CD4-positive, alpha-beta T cell treated with Interleukin-6 for 4 hours (primary cell): ENCODE results near the gene COMMD6.

Source experiments
- DNase-seq: peaks from one replicate; pipeline ENCODE4 v3.0.0-alpha.2; 2020; ENCODE audit warnings: mixed read lengths

COMMD6 gene

DNA sequence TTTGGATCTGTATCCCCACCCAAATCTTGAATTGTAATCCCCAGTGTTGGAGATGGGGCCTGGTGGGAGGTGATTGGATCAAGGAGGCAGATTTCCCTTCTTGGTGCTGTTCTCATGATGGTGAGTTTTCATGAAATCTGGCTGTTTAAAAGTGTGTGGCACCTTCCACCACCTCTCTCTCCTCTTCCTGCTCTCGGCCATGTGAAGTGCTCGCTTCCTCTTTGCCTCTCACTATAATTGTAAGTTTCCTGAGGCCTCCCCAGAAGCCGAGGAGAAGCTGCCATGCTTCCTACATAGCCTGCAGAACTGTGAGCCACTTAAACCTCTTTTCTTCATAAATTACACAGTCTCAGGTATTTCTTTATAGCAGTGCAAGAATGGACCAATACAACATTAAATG lies 15.7 kb downstream of the COMMD6 start:
- no peak for DNase-seq

DNA sequence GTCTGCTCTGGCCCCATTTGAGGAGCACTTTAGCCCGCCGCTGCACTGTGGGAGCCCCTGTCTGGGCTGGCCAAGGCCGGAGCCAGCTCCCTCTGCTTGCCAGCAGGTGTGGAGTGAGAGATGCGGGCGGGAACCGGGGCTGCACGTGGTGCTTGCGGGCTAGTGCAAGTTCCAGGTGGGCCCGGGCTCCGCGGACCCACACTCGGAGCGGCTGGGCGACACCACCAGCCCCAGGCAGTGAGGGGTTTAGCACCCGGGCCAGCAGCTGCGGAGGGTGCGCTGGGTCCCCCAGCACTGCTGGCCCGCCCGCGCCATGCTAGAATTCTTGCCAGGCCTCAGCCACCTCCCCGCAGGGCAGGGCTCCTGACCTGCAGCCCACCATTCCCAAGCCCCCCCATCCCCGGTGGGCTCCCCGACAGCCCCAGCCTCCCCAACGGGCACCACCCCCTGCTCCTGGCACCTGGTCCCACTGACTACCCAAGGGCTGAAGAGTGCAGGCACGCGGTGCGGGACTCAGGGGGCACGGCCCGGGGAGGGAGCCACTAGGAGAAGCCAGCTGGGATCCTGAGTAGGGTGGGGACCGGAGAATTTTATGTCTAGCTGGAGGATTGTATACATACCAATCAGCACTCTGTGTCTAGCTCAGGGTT lies 19.1 kb downstream of the COMMD6 start:
- no peak for DNase-seq

DNA sequence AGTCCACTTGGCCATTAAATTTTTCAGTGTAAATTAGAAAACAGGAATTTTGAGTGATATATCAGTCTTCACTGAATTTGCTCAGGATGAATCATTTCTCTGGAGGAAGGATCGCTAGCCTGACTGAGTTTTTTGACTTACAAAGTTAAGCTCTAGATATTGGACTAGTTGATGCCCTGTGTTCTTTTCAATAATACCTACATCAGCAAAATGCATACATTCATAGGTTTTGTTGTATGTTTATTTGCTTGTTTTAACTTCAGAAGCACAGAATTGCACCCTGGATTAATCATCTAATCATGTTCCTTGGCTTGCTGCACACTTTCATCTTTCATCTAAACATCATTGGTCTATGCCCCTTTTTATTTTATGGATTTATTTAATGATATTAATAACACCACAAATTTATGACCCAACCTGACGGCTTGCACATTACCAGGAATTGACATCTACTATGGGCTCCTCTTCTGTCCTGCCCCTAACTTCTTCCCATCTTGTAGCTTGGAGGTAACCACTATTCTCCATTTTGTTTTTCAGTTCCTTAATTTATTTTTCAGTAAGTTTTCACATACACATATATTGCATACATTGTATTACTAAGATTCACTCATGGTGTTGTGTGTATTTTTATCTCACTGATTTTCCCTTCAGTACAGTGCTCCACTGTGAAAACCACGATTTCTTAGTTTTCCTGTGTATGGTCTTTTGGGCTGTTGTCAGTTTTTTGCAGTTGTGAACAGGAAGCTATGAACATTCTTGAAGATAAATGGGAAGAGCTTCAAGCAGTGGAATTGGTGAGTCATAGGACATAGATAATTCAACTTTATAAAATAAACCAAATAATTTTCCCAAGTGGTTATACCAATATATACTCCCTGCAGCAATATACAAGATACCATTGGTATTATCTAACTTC lies 23.3 kb downstream of the COMMD6 start:
- DNase-seq = no peak

DNA sequence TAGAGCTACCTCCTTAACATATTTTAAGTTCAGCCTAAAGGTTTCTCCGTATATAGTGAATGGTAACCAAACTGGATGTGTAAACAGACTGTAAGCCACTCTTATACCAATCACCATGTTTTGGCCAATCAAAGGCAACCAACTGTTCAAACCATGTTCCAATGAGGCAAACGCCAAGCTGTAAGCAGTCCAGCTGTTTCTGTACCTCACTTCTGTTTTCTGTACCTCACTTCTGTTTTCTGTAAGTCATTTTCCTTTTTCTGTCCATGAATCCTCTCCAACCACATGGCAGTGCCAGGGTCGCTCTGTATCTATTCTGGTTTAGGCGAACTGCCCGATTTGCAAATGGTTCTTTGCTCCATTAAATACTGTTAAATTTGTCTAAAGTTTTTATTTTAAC lies 24.4 kb downstream of the COMMD6 start:
- no peak for DNase-seq

DNA sequence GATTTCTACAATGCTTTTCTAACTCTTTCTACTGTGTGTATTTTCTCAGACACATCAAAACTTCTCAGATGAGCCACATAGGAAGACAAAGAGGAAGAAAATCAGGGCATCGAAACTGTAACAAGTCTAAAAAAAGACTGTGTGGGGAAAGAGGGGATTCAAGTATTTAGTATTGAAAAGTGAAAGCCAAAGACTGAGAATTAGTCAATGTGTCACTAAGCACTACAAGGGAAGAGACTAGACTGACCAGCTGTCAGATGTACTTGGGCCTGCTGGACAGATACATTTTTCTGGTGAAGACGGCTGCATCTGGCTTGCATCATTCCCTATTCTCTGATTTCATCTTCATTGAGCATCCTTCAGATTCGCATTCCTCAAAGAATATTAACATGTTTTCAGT lies 25.4 kb downstream of the COMMD6 start:
- DNase-seq = no peak

DNA sequence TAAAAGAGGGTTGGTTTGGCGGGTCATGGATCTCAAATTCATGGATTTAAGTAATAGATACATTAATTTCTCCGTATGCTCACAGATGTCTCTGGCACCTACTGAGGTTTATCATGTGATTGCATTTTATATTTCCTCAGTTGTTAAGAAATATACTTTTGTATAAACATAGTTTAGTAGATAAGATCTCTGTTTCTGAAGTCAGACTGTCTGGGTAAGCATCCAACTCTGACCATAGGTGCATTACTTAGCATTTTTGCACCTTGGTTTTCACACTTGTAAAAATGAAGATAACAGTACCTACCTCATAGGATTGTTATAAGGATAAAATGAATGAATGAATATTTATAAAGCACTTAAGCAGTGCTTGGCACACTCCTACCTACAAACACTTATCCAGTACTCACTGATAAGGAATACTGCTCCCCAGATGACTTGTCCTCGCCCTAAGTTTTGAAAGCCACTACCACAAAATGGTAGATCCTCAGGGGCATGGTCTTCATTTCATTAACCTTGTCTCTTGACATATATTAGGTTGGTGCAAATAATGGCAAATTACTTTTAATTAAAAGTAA lies 26.5 kb downstream of the COMMD6 start:
- DNase-seq = no peak

DNA sequence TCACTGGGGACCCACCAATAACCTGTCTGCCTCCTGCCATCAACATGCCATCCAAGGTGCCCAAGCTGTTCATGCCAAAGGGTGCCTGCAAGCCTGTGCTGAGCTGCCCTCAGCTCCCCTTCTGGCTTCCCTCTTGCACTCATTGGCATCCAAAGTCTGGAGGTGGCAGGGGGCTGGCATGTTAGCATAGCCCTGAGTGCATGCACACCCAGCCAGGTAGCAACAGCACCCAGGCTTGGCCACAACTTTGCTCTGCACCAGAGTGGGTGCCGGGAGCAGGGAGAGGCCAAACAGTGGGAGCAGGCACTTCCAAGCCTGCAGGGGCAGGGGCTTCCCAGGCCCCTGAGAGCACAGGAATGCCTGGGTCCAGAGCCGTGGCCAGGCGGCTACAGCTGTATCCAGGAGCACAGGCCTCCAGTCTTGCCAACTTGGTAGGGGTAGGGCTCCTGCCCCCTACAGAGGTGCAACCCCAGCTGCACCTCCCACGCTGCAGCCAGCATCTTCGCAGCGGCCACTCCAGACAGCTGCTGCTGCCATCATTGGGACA lies 29.6 kb downstream of the COMMD6 start:
- DNase-seq = no peak

DNA sequence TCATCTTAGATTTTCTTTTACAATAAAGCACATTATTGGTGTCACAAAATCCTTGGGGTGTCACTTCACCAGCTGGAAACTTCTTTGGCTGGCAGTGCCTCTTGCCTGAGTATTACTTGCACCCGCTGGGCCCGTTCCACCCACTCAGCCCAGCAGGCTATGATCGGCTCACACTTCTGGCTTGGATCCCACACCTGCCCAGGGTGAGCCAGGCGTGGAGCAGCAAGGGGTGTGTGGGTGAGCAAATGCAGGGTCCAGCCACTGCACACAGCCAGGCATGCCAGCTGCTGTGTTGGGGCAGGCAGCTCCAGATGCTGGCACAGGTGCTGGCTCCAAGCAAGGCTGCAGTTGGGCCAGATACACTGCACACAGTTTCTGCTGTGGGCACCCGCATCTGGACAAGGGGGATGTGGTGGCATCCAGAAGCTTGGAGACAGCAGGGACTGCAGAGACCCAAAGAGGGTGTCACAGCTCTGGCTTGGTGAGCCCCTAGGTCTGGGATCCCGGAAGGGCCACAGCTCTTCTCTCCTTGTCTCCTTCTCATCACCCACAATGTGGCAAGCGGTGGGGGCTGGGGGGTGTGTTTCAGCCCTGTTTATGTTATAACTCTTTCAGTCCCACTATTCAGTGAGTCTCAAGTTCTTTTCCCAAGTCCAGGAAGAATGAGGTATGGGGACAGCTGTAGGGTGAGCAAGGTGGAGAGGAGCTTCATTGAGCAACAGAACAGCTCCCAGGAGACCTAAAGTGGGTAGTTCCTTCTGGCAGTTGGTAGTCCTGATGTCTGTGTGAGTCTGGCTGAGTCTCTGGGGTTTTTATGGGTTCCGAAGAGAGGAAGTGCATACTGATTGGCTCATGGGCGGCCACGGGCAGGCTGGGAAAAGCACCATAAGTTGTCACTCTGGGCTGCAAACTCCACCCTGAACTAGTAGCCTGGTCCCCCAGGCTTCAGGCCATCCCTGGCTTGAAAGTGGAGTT lies 30.3 kb downstream of the COMMD6 start:
- DNase-seq = no peak

DNA sequence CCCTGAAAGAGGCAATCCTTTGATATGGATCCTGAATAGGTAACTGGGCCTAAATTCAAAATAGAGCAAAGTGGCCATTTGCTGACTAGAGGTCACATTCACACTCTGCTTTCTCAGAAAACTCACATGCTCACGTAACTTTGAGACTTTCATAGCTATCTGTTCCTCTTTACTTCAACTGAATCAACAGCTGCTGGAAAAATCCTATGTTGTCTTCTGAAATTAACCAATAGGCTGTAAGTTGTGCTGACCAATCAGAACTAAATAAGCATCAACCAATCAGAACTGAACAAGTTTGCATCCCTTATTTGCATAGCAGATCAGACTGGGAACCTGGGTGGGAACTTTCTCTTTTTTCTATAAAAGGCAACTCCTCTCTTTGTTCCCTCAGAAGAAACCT lies 31.6 kb downstream of the COMMD6 start:
- no peak for DNase-seq

DNA sequence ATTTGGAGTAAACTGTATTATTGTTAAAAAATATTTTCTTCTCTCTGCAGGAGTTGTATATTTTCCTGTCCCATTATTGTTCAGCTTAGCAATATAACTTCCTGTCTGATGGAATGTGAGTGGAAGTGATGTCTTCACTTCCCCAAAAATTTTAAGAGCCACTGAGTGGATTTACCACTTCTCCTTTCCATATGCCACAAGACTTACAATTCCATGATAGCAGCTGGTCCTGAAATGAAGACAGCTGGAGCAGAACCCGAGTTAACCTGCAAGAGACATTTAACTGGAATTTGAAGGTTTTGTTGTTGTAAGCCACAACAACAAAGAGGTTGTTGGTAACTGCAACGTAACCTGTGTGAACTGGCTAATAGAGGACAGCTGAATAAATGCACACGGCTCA lies 32.3 kb downstream of the COMMD6 start:
- DNase-seq = no peak

DNA sequence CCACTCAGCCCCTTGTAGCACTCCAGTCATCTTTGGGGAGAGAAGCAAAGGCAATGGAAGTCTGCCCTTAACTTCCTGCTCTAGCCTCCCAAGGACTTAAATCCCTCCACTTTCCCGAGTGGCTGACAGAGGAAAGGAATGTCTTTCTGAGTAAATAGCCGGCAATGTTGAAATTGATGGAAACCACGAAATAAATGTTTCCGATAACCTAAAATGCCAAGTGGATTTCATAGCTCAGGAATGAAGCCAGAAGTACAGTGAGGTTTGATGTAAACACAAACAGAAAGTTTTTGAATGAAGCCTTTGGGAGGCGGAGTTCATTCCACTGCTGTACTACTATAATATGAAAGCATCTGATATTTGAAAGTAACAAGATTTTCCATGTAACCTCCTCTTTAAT lies 41.7 kb downstream of the COMMD6 start:
- no peak for DNase-seq

DNA sequence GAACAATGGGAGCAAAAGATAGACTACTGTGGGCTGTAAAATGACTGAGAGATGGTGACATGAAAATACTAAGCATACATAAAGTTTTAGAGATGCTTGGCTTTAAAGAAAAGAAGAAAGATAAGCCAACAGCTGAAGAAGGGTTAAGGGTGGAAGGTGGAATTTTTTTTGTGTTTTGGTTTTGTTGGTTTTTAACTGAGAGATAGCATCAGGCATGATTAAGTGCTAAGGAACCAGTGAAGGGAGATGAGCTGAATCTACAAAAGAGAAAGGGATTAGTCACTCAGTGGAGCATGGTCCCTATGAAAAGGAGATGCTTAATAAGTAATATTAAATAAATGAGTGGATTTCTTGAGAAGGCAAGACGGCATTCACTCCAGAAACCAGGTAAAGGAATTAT lies 43.1 kb downstream of the COMMD6 start:
- no peak for DNase-seq

DNA sequence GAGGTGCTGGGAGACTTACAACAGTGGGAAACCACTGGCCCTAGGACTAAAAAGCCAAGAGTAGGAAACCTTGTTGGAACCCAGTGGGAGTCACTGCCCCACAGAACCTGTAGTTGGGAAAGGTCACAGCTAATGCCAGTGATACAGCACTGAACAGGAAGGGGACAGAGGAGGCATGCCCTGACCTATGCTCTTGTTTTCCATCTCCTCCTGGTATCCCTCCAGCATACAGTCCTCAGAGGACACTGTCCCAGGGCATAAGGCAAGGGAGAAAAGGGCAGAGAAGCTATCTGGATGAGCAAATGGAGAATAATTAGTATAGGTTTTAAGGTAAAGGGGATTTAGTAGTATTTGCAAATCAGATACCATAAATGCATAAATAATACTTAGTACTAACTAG lies 44.5 kb downstream of the COMMD6 start:
- no peak for DNase-seq

DNA sequence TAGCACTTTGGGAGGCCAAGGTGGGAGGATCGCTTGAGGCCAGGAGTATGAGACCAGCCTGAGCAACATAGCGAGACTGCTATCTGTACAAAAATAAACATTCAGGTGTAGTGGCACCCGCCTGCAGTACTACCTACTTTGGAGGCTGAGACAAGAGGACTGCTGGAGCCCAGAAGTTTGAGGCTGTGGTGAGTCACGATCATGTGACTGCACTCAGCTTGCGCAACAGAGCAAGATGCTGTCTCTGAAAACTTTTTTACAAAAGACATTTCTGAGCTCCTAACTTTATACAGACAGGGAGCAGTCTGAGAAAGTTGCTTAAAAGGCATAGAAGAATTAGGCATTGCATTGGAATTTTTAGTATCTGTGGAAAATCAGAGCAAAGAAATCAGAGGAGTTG lies 45.3 kb downstream of the COMMD6 start:
- no peak for DNase-seq

DNA sequence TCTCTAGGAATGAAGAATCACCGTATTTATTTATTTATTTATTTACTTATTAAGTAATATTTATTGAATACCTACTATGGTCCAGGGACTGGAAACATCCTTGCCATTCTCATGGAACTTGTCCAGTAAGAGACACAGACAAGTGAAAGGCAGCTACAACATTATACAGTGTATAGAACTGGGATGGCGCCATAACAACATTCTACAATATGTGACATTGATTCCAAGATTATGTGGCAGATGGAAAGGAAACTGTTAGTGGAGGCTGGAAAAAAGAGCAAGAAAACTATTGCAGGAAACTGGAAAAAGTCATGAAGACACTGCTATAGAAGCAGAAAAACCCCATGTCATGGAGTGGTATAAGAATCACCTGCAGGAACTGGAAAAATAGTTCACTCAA lies 46.3 kb downstream of the COMMD6 start:
- DNase-seq = no peak

DNA sequence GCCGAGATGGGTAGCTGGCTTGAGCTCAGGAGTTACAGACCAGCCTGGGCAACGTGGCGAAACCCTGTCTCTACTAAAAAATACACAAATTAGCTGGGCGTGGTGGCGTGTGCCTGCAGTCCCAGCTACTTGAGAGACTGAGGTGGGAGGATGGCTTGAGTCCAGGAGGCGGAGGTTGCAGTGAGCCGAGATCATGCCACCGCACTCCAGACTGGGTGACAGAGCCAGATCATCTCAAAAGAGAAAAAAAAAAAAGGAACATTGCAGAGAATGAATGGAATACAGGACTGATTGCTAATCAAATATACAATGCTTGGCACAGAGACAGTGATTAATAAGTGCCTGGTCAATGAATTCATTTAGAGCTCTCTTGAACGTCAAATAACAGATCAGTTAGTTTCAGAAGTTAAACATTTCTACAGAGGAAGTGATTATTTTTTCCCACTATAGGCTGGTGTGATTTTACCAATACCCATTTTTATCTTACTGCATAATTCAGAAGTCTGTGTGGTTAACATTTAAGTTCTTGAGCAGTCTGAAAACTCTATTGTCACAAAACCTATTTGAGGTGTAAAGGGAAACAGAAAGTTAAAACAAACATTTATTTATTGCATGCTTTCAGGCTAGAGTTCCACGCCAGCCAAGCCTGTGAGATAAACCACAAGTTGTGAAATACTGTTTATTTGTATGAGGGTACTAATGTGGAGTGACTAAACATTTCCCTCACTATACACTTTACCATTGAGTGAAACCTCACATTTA lies 48.0 kb downstream of the COMMD6 start:
- no peak for DNase-seq

DNA sequence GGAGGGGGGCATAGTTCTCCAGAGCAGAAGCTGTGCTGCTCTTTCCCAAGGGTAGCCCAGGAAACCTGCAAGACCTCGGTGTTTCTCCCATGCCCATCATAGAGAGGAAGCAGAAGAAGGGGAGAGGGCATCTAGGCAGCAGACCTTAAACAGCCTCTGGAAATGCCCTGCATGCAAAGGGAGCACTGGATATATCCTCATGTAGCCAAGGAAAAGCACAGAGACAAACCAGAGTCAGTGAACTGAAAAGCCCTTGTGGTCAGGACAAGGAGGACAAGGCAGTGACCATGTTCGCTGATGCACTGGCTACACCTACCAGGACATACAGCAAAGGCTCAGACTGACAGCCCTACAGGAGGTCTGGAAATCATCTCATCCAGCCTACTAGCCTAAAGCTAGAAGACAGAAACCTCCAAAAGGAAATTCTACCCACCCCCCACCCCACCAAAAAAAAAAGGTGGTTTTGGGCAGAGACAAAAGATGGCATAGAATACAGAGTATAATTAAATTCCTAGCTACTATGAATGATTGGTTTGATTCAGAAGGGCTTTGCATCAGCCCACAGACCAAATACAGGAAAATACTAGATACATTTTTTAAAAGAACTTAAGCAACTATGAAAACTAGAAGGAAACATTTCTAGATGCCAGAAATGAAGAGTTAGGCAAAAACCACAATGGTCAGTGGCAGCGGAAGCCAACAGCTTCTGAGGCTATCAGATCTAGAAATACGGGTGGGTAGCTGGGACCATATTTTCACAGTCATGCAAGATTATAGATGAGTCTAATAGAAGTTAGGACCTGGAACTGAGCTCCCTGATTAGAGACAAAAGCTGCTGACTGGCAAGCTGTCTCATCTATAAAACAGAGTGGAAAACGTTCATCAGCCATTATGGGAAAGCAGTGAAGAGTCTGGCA lies 51.2 kb downstream of the COMMD6 start:
- no peak for DNase-seq

DNA sequence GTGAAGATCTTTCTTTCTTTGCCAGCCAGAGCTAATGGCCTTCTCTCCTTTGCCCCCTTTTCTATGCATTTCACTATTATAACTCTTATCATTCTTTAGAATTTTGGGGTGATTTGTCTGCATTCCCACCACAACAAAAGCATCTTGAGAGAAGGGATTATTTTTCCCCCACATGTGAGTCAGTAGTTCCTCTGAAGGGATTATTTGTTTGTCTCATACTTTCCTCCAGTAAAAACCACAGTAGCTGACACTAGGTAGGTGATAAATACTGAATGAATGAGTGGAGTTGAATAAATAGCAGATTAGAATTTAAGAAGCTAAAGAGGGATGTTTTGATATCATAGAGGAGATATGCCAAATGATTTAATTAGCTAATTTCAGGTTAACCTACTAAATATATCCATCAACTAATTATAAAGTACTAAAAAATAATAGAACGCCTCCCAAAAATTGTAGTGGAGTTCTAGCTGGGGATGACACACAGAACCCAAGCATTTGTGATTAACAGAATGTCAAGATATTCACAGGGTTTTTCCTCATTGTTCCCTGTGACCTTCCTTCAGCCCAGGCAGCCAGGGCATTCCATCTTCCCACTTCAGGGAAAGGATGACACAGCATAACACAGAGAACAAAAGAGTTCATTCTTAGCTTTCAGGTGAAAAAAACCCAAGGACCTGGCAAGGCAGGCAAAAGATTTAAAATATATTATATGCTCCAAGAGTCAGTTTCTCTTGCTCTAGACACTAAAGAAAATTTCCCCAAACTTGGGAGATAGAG lies 52.2 kb downstream of the COMMD6 start:
- no peak for DNase-seq

DNA sequence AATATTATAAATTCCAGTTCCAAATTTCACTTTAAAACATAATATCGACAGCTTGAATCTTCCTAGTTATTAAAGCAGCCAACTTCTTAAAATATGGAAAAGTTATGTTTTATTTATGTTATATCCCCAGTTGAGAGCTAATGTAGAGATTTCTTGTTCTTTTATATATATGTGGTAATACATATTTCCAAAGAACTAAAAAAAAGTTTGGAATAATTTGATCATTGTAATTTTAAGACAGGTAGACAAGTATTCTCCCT lies 54.9 kb downstream of the COMMD6 start:
- no peak for DNase-seq
